Mesendoderm (in vitro differentiated cells): ENCODE data around the gene CUL1.

Source experiments
- DNase-seq: peaks from one replicate; pipeline ENCODE4 v3.0.0; 2013
- H2AK5ac ChIP-seq: 2 replicates; pipeline ENCODE4 v1.6.1; 2013; ENCODE audit warnings: low read length, inconsistent platforms
- H2BK120ac ChIP-seq: 2 replicates; pipeline ENCODE4 v1.6.1; 2013; ENCODE audit warnings: low read depth, mild to moderate bottlenecking, low read length, moderate library complexity, mixed read lengths
- H2BK15ac ChIP-seq: replicated peaks from 2 replicates; pipeline ENCODE4 v1.6.1; 2013; ENCODE audit warnings: low read depth, mild to moderate bottlenecking, moderate library complexity
- H2BK5ac ChIP-seq: 2 replicates; pipeline ENCODE4 v1.6.1; 2013; ENCODE audit warnings: low read length, inconsistent platforms
- H3K18ac ChIP-seq: 2 replicates; pipeline ENCODE4 v1.6.1; 2013; ENCODE audit warnings: mild to moderate bottlenecking, low read length, mixed read lengths
- H3K23ac ChIP-seq: one replicate; pipeline ENCODE4 v1.6.1; 2013; ENCODE audit warnings: low read length
- H3K27ac ChIP-seq: 2 replicates; pipeline ENCODE4 v1.5.1; 2013; ENCODE audit warnings: low read depth, mild to moderate bottlenecking, inconsistent platforms, low read length, moderate library complexity
- H3K27me3 ChIP-seq: 2 replicates; pipeline ENCODE4 v1.6.1; 2013; ENCODE audit warnings: low read length, control low read depth, mild to moderate bottlenecking, inconsistent platforms; ENCODE audit not compliant: insufficient read depth, poor library complexity
- H3K36me3 ChIP-seq: 2 replicates; pipeline ENCODE4 v1.6.1; 2013; ENCODE audit warnings: low read length, inconsistent platforms; ENCODE audit not compliant: control insufficient read depth, insufficient read depth
- H3K4ac ChIP-seq: one replicate; pipeline ENCODE4 v1.6.1; 2013; ENCODE audit warnings: low read depth, mild to moderate bottlenecking, low read length, moderate library complexity
- H3K4me1 ChIP-seq: 2 replicates; pipeline ENCODE4 v1.6.1; 2013; ENCODE audit warnings: low read depth, low read length, inconsistent platforms; ENCODE audit not compliant: control insufficient read depth
- H3K4me2 ChIP-seq: 2 replicates; pipeline ENCODE4 v1.6.1; 2013; ENCODE audit warnings: low read length
- H3K4me3 ChIP-seq: 2 replicates; pipeline ENCODE4 v1.5.1; 2013; ENCODE audit warnings: mild to moderate bottlenecking, low read length
- H3K56ac ChIP-seq: one replicate; pipeline ENCODE4 v1.6.1; 2013; ENCODE audit warnings: low read length
- H3K79me1 ChIP-seq: 2 replicates; pipeline ENCODE4 v1.6.1; 2013; ENCODE audit warnings: low read length, inconsistent platforms
- H3K79me2 ChIP-seq: 2 replicates; pipeline ENCODE4 v1.6.1; 2013; ENCODE audit warnings: mild to moderate bottlenecking, low read length; ENCODE audit not compliant: control insufficient read depth, insufficient read depth
- H3K9ac ChIP-seq: 2 replicates; pipeline ENCODE4 v1.6.1; 2013; ENCODE audit warnings: low read length, inconsistent platforms
- H4K5ac ChIP-seq: one replicate; pipeline ENCODE4 v1.6.1; 2013; ENCODE audit warnings: low read length
- H4K8ac ChIP-seq: one replicate; pipeline ENCODE4 v1.6.1; 2013; ENCODE audit warnings: low read depth, mild to moderate bottlenecking, control low read depth, low read length, moderate library complexity
- WGBS: extraction: QIAGEN DNeasy Blood & Tissue Kit; methylation state at CpG from one replicate; pipeline ENCODE4 v1.1.7; 2013; ENCODE audit warnings: low lambda C conversion rate, missing lambda C conversion rate; ENCODE audit not compliant: insufficient coverage; ENCODE audit errors: extremely low coverage; 5-methylcytosine and 5-hydroxymethylcytosine counted together

CUL1 gene

DNA sequence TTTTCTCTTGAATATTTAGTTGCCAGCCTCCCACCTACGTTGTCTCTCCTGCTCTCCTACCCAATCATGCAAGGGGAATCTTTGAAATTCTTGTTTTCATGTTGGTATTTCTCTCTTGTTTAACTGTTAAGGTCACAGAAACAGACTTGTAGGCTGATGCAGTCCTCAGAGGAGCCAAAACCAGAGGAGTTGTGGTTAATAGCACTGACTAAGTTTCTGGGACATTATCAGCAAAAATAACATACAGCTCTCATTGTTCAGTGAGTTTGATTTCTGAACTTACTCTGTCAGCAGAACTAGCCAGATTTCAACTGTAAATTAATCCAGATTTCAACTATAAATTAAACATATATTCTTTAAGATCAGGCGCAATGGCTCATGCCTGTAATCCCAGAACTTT lies 11.1 kb upstream of the CUL1 start:
- H2AK5ac ChIP-seq = no peak overlapping the region
- WGBS = no CpG with 5 or more reads among the region's 2 CpGs
- DNase-seq = no peak
- no peaks in the 10 kb centered on the region for H3K79me2 ChIP-seq
- H3K23ac ChIP-seq = no peak overlapping the region
- no peak overlapping the region for H3K56ac ChIP-seq
- H3K9ac ChIP-seq = no peak overlapping the region
- H2BK15ac ChIP-seq = no peak overlapping the region
- no peak overlapping the region for H3K18ac ChIP-seq
- H3K27ac ChIP-seq = no peak overlapping the region
- no peaks in the 10 kb centered on the region for H3K4me1 ChIP-seq
- no peak overlapping the region for H2BK5ac ChIP-seq
- H4K8ac ChIP-seq = no peak overlapping the region
- H3K79me1 ChIP-seq = no peaks in the 10 kb centered on the region
- no peak overlapping the region for H3K4ac ChIP-seq
- H3K27me3 ChIP-seq = no peaks in the 10 kb centered on the region
- H4K5ac ChIP-seq = no peak overlapping the region
- no peaks in the 10 kb centered on the region for H3K36me3 ChIP-seq
- no peak overlapping the region for H3K4me2 ChIP-seq
- H3K4me3 ChIP-seq = no peak overlapping the region
- no peak overlapping the region for H2BK120ac ChIP-seq

DNA sequence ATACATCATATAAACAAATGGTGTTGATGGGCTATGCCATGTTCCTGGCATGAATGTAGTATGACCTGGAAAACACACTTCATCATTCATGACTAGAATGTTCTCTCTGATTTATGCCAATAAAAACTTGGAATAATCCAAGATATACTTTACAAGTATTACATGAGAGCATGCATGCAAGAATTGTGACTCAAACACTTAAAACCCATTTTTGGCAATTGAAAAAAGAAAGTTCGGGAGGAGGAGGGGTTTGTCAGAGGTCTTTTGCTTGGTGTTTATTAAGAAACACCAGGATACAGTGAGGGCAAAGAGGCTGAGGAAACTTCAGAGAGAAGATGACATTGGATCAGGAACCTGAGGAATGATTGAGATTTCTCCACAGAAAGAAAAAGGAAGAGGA lies 10.2 kb upstream of the CUL1 start:
- H4K5ac ChIP-seq = no peak overlapping the region
- H3K4ac ChIP-seq = no peak overlapping the region
- no peak overlapping the region for H2BK5ac ChIP-seq
- no peaks in the 10 kb centered on the region for H3K4me1 ChIP-seq
- WGBS = no CpG with 5 or more reads among the region's 1 CpG
- H3K9ac ChIP-seq = no peak overlapping the region
- no peaks in the 10 kb centered on the region for H3K36me3 ChIP-seq
- H3K23ac ChIP-seq = no peak overlapping the region
- no peak overlapping the region for H3K4me2 ChIP-seq
- DNase-seq = no peak
- no peaks in the 10 kb centered on the region for H3K79me2 ChIP-seq
- no peak overlapping the region for H4K8ac ChIP-seq
- H3K27me3 ChIP-seq = no peaks in the 10 kb centered on the region
- no peak overlapping the region for H2AK5ac ChIP-seq
- no peak overlapping the region for H3K18ac ChIP-seq
- H2BK120ac ChIP-seq = no peak overlapping the region
- no peak overlapping the region for H3K27ac ChIP-seq
- no peak overlapping the region for H3K4me3 ChIP-seq
- H3K56ac ChIP-seq = no peak overlapping the region
- no peak overlapping the region for H2BK15ac ChIP-seq
- H3K79me1 ChIP-seq = no peaks in the 10 kb centered on the region

GRCh38 chr7:148693651-148694050 lies 5.1 kb upstream of the CUL1 start:
- Histone ChIP-seq H4K8ac (no peak overlapping the region), H3K56ac (no peak overlapping the region), H3K27me3 (no peaks in the 10 kb centered on the region), H3K9ac (no peak overlapping the region), H4K5ac (no peak overlapping the region), H3K4me1 (peaks cover 4% of the 10 kb centered on the region), H3K23ac (no peak overlapping the region), H2BK5ac (no peak overlapping the region), H3K27ac (no peak overlapping the region), H3K4ac (no peak overlapping the region), H3K4me3 (no peak overlapping the region), H3K36me3 (no peaks in the 10 kb centered on the region), H2AK5ac (no peak overlapping the region), H3K18ac (no peak overlapping the region), H2BK15ac (no peak overlapping the region), H2BK120ac (no peak overlapping the region), H3K79me1 (no peaks in the 10 kb centered on the region), H3K4me2 (no peak overlapping the region), H3K79me2 (no peaks in the 10 kb centered on the region)
- DNase-seq = no peak
- WGBS = no CpG with 5 or more reads among the region's 7 CpGs

- Histone ChIP-seq H2BK120ac (no peak overlapping the region), H4K8ac (no peak overlapping the region), H2BK15ac (no peak overlapping the region), H3K79me1 (no peaks in the 10 kb centered on the region), H3K27me3 (no peaks in the 10 kb centered on the region), H4K5ac (no peak overlapping the region), H3K4me3 (no peak overlapping the region), H2BK5ac (no peak overlapping the region), H3K79me2 (peaks cover 6% of the 10 kb centered on the region), H2AK5ac (no peak overlapping the region), H3K36me3 (no peaks in the 10 kb centered on the region), H3K9ac (no peak overlapping the region), H3K18ac (no peak overlapping the region), H3K27ac (no peak overlapping the region), H3K56ac (no peak overlapping the region), H3K4ac (no peak overlapping the region), H3K4me2 (no peak overlapping the region), H3K4me1 (peaks cover 4% of the 10 kb centered on the region), H3K23ac (no peak overlapping the region)
- DNase-seq = no peak
- no CpG with 5 or more reads among the region's 5 CpGs for WGBS
These were observed 4.1 kb upstream of the CUL1 start for GRCh38 chr7:148694631-148695030.

- Histone ChIP-seq H4K5ac (no peak overlapping the region), H3K36me3 (no peaks in the 10 kb centered on the region), H3K79me1 (no peaks in the 10 kb centered on the region), H3K4me2 (no peak overlapping the region), H3K27me3 (no peaks in the 10 kb centered on the region), H3K4ac (no peak overlapping the region), H2BK120ac (no peak overlapping the region), H3K23ac (no peak overlapping the region), H3K4me1 (peaks cover 4% of the 10 kb centered on the region), H2BK15ac (no peak overlapping the region), H3K4me3 (no peak overlapping the region), H3K79me2 (peaks cover 18% of the 10 kb centered on the region), H4K8ac (no peak overlapping the region), H3K56ac (no peak overlapping the region), H3K27ac (no peak overlapping the region), H3K9ac (no peak overlapping the region), H3K18ac (no peak overlapping the region), H2AK5ac (no peak overlapping the region), H2BK5ac (no peak overlapping the region)
- no peak for DNase-seq
- WGBS = no CpG with 5 or more reads among the region's 3 CpGs
These were observed 2.8 kb upstream of the CUL1 start for GRCh38 chr7:148695953-148696352.

DNA sequence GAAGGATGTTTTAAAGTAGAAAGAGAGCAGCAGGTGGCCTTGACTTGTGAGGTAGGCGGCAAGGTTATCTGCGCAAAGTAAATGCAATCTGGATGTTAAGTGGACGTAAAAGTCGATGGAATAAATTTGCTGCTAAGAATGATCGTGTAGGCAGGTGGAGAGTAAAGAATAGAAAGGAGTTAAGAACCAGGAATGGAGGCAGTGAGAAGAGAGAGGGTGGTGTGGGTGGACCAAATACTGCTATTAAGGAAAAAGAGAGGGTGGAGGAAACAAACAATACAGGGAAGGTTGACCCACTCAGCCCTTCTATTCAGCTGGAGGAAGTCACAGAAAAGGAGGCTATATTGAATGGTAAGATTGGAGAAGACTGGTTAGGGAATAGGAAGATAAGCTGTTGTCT lies 1.9 kb upstream of the CUL1 start:
- H2AK5ac ChIP-seq = no peak overlapping the region
- H3K79me1 ChIP-seq = no peaks in the 10 kb centered on the region
- H3K4ac ChIP-seq = no peak overlapping the region
- H3K4me1 ChIP-seq = peaks cover 4% of the 10 kb centered on the region
- H4K5ac ChIP-seq = no peak overlapping the region
- WGBS = 100% methylated on average over 3 of the region's 5 CpGs
- no peak overlapping the region for H3K4me3 ChIP-seq
- H2BK120ac ChIP-seq = no peak overlapping the region
- H3K4me2 ChIP-seq = no peak overlapping the region
- no peaks in the 10 kb centered on the region for H3K36me3 ChIP-seq
- no peak overlapping the region for H2BK5ac ChIP-seq
- H3K23ac ChIP-seq = no peak overlapping the region
- no peak overlapping the region for H4K8ac ChIP-seq
- H2BK15ac ChIP-seq = no peak overlapping the region
- no peak for DNase-seq
- H3K56ac ChIP-seq = no peak overlapping the region
- H3K79me2 ChIP-seq = peaks cover 26% of the 10 kb centered on the region
- H3K27me3 ChIP-seq = no peaks in the 10 kb centered on the region
- no peak overlapping the region for H3K18ac ChIP-seq
- no peak overlapping the region for H3K9ac ChIP-seq
- no peak overlapping the region for H3K27ac ChIP-seq
